ENCODE measurements around the gene MGRN1. TPM values are rescaled to one million over a fixed set of nuclear protein-coding genes. Genes with fewer than 3 reads are reported as not detected.

The MGRN1 gene
- polyA plus RNA-seq, 1 donor from 2014 or later: 35.9 TPM

- no peaks in the 10 kb centered on the region for H3K36me3 ChIP-seq (ENCODE audit: insufficient read depth, low read length)
- no peaks in the 10 kb centered on the region for H3F3A ChIP-seq (ENCODE audit: insufficient read depth, low read length, poor library complexity, severe bottlenecking)
- H3K4me3 ChIP-seq (ENCODE audit: low read length): no peak overlapping the region
- H3K9me3 ChIP-seq (ENCODE audit: low read length): no peaks in the 10 kb centered on the region
- no peak overlapping the region for H2AFZ ChIP-seq (ENCODE audit: low read depth, low read length)
- H4K20me1 ChIP-seq (ENCODE audit: insufficient read depth): no peaks in the 10 kb centered on the region
- no peaks in the 10 kb centered on the region for H3K79me2 ChIP-seq (replicated peaks; ENCODE audit: insufficient read depth, low read length)
- H3K9ac ChIP-seq (ENCODE audit: low read length): no peak overlapping the region
- no peak overlapping the region for H3K4me2 ChIP-seq (ENCODE audit: low read length)
- TF ChIP-seq POLR2AphosphoS5 (IDR thresholded peaks at IDR 0.05) (no peak), EP300 (conservative IDR thresholded peaks at IDR 0.05; ENCODE audit: poor library complexity, severe bottlenecking) (no peak), RAD21 (conservative IDR thresholded peaks at IDR 0.05) (no peak), SMC3 (conservative IDR thresholded peaks at IDR 0.05; ENCODE audit: poor library complexity) (no peak), MXI1 (conservative IDR thresholded peaks at IDR 0.05; ENCODE audit: poor library complexity, severe bottlenecking) (no peak), EZH2 (IDR thresholded peaks at IDR 0.05; ENCODE audit: borderline replicate concordance, insufficient read depth, low read length, poor library complexity, severe bottlenecking) (no peak), TAF1 (IDR thresholded peaks at IDR 0.05; ENCODE audit: low read depth) (no peak)
- TF ChIP-seq, protein P1, sequence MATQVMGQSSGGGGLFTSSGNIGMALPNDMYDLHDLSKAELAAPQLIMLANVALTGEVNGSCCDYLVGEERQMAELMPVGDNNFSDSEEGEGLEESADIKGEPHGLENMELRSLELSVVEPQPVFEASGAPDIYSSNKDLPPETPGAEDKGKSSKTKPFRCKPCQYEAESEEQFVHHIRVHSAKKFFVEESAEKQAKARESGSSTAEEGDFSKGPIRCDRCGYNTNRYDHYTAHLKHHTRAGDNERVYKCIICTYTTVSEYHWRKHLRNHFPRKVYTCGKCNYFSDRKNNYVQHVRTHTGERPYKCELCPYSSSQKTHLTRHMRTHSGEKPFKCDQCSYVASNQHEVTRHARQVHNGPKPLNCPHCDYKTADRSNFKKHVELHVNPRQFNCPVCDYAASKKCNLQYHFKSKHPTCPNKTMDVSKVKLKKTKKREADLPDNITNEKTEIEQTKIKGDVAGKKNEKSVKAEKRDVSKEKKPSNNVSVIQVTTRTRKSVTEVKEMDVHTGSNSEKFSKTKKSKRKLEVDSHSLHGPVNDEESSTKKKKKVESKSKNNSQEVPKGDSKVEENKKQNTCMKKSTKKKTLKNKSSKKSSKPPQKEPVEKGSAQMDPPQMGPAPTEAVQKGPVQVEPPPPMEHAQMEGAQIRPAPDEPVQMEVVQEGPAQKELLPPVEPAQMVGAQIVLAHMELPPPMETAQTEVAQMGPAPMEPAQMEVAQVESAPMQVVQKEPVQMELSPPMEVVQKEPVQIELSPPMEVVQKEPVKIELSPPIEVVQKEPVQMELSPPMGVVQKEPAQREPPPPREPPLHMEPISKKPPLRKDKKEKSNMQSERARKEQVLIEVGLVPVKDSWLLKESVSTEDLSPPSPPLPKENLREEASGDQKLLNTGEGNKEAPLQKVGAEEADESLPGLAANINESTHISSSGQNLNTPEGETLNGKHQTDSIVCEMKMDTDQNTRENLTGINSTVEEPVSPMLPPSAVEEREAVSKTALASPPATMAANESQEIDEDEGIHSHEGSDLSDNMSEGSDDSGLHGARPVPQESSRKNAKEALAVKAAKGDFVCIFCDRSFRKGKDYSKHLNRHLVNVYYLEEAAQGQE (IDR thresholded peaks at IDR 0.05; ENCODE audit: borderline replicate concordance): no peak
- TF ChIP-seq, protein P2, sequence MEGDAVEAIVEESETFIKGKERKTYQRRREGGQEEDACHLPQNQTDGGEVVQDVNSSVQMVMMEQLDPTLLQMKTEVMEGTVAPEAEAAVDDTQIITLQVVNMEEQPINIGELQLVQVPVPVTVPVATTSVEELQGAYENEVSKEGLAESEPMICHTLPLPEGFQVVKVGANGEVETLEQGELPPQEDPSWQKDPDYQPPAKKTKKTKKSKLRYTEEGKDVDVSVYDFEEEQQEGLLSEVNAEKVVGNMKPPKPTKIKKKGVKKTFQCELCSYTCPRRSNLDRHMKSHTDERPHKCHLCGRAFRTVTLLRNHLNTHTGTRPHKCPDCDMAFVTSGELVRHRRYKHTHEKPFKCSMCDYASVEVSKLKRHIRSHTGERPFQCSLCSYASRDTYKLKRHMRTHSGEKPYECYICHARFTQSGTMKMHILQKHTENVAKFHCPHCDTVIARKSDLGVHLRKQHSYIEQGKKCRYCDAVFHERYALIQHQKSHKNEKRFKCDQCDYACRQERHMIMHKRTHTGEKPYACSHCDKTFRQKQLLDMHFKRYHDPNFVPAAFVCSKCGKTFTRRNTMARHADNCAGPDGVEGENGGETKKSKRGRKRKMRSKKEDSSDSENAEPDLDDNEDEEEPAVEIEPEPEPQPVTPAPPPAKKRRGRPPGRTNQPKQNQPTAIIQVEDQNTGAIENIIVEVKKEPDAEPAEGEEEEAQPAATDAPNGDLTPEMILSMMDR (IDR thresholded peaks at IDR 0.05; ENCODE audit: poor library complexity, severe bottlenecking): no peak
- no peak overlapping the region for H3K27ac ChIP-seq (ENCODE audit: low read length)
- no peaks in the 10 kb centered on the region for H3K27me3 ChIP-seq (ENCODE audit: insufficient read depth, low read depth, low read length)
- H3K9me2 ChIP-seq (ENCODE audit: insufficient read depth, low read length): no peaks in the 10 kb centered on the region
These were observed 79.9 kb downstream of the MGRN1 start for GRCh38 chr16:4704491-4704890.

DNA sequence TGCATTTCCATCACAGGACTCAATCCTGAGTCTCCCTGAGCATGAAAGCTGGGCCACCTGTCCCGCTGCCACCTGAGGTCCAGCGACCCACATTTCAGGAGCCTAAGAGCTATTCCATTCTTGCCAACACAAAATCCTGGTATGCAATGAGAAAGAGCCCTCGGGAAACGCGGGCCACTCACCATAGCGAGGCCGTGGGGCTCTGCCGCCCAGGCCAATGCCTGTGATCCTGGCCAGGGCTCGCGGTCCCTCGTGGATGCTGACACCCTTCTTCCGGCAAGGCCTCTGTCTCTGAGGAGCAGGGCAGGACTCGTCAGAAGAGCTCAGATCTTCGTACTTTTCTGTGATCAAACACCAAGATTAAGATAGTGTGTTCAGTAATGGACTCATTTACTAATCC, 80.3 kb downstream of the MGRN1 start:
- no peaks in the 10 kb centered on the region for H3K79me2 ChIP-seq (replicated peaks; ENCODE audit: insufficient read depth, low read length)
- no peak overlapping the region for H2AFZ ChIP-seq (ENCODE audit: low read depth, low read length)
- no peak overlapping the region for H3K4me3 ChIP-seq (ENCODE audit: low read length)
- H3F3A ChIP-seq (ENCODE audit: insufficient read depth, low read length, poor library complexity, severe bottlenecking): no peaks in the 10 kb centered on the region
- no peak overlapping the region for H3K9ac ChIP-seq (ENCODE audit: low read length)
- no peak for TF ChIP-seq POLR2AphosphoS5 (IDR thresholded peaks at IDR 0.05)
- no peak for TF ChIP-seq EZH2 (IDR thresholded peaks at IDR 0.05; ENCODE audit: borderline replicate concordance, insufficient read depth, low read length, poor library complexity, severe bottlenecking)
- TF ChIP-seq, protein P2 (IDR thresholded peaks at IDR 0.05; ENCODE audit: poor library complexity, severe bottlenecking): no peak
- no peak for TF ChIP-seq RAD21 (conservative IDR thresholded peaks at IDR 0.05)
- H3K9me2 ChIP-seq (ENCODE audit: insufficient read depth, low read length): no peaks in the 10 kb centered on the region
- no peaks in the 10 kb centered on the region for H3K27me3 ChIP-seq (ENCODE audit: insufficient read depth, low read depth, low read length)
- no peaks in the 10 kb centered on the region for H3K36me3 ChIP-seq (ENCODE audit: insufficient read depth, low read length)
- H3K4me2 ChIP-seq (ENCODE audit: low read length): no peak overlapping the region
- H3K9me3 ChIP-seq (ENCODE audit: low read length): no peaks in the 10 kb centered on the region
- no peaks in the 10 kb centered on the region for H4K20me1 ChIP-seq (ENCODE audit: insufficient read depth)
- no peak overlapping the region for H3K27ac ChIP-seq (ENCODE audit: low read length)

Measured in neural cell (in vitro differentiated cells).